Keratinocyte (primary cell): ENCODE data around the gene RAVER1. TPM values are rescaled to one million over a fixed set of nuclear protein-coding genes. Genes with fewer than 3 reads are reported as not detected.

Experiments
- DNase-seq: peaks from one replicate; pipeline ENCODE4 v3.0.0-alpha.2; 2011; ENCODE audit warnings: low read depth, missing footprints, low spot score
- FAIRE-seq: peaks from 2 replicates; lab custom pipeline; 2011; peaks lifted over from hg19 to GRCh38; lab: Jason Lieb, UNC
- H2AFZ ChIP-seq: 2 replicates; pipeline ENCODE4 v1.6.0; 2012; ENCODE audit warnings: low read length, control low read depth, inconsistent platforms; ENCODE audit not compliant: control insufficient read depth
- H3K27ac ChIP-seq: 2 replicates; pipeline ENCODE4 v1.5.1; 2011; ENCODE audit warnings: low read length; ENCODE audit not compliant: control insufficient read depth, insufficient read depth
- H3K27me3 ChIP-seq: 3 replicates; pipeline ENCODE4 v1.6.0; 2011; ENCODE audit warnings: low read length; ENCODE audit not compliant: control insufficient read depth, insufficient read depth; ENCODE audit errors: extremely low read depth
- H3K36me3 ChIP-seq, 2 experiments: 2 replicates in 1 of 2; 3 replicates in 1 of 2; pipeline ENCODE4 v1.5.1; 2011; ENCODE audit warnings: low read length in 2 of 2, mild to moderate bottlenecking in 1 of 2; ENCODE audit not compliant: control insufficient read depth in 2 of 2, insufficient read depth in 2 of 2; ENCODE audit errors: extremely low read depth in 1 of 2
- H3K4me1 ChIP-seq: 3 replicates; pipeline ENCODE4 v1.5.1; 2011; ENCODE audit warnings: low read length; ENCODE audit not compliant: control insufficient read depth, insufficient read depth; ENCODE audit errors: extremely low read depth
- H3K4me2 ChIP-seq: 3 replicates; pipeline ENCODE4 v1.6.0; 2011; ENCODE audit warnings: low read depth, low read length; ENCODE audit not compliant: control insufficient read depth, insufficient read depth; ENCODE audit errors: extremely low read depth
- H3K4me3 ChIP-seq, 3 experiments: fragments of 200-600 bp in 1 of 3; sonication (generic) in 1 of 3; 2 replicates in 2 of 3; 3 replicates in 1 of 3; pipeline ENCODE4 v1.5.1; 2011 to 2016; ENCODE audit warnings: low read length in 3 of 3, mild to moderate bottlenecking in 3 of 3, control low read depth in 2 of 3, inconsistent platforms in 1 of 3, low read depth in 1 of 3, mixed read lengths in 1 of 3, mixed run types in 1 of 3, moderate library complexity in 1 of 3; ENCODE audit not compliant: control insufficient read depth in 2 of 3, insufficient read depth in 2 of 3; ENCODE audit errors: extremely low read depth in 1 of 3
- H3K79me2 ChIP-seq: 2 replicates; pipeline ENCODE4 v1.6.0; 2012; ENCODE audit warnings: low read length; ENCODE audit not compliant: control insufficient read depth, insufficient read depth
- H3K9ac ChIP-seq: 3 replicates; pipeline ENCODE4 v1.6.0; 2011; ENCODE audit warnings: low read length; ENCODE audit not compliant: control insufficient read depth, insufficient read depth; ENCODE audit errors: extremely low read depth
- H3K9me1 ChIP-seq: 3 replicates; pipeline ENCODE4 v1.6.0; 2011; ENCODE audit warnings: low read length; ENCODE audit not compliant: control insufficient read depth, insufficient read depth; ENCODE audit errors: extremely low read depth
- H3K9me3 ChIP-seq: 2 replicates; pipeline ENCODE4 v1.5.1; 2012; ENCODE audit warnings: low read depth, low read length; ENCODE audit not compliant: control insufficient read depth
- H4K20me1 ChIP-seq: 3 replicates; pipeline ENCODE4 v1.6.0; 2011; ENCODE audit warnings: low read length; ENCODE audit not compliant: control insufficient read depth, insufficient read depth; ENCODE audit errors: extremely low read depth
- EZH2 ChIP-seq: IDR thresholded peaks from one replicate; pipeline ENCODE4 v1.6.1; 2012; ENCODE audit warnings: inconsistent platforms, mild to moderate bottlenecking, low read length, moderate library complexity
- dilution Hi-C: fragments of 300-500 bp; cut with MboI; formaldehyde crosslinking; loops from one replicate; pipeline ENCODE4 v1.7.0; 2020; ENCODE audit warnings: low sequenced_read_pairs; ENCODE audit not compliant: extremely low pct_ligation_motif_present
- polyA plus RNA-seq, 5 experiments: library from polyadenylated mRNA; depleted of rRNA in 3 of 5; stranded (reverse) in 3 of 5; stranded (forward) in 1 of 5; unstranded in 1 of 5; fragments of >200 nt; gene quantifications; 1 replicate in 1 of 5; 2 replicates in 3 of 5; 3 replicates in 1 of 5; pipeline versions ENCODE4 v1.2.1 to v1.2.3, GENCODE V29; 2011 to 2012; ENCODE audit warnings: missing spikeins in 2 of 5, low read depth in 1 of 5, low replicate concordance in 1 of 5
- TF ChIP-seq, protein P1 (sequence below), 3 experiments: IDR thresholded peaks in 1 of 3; conservative IDR thresholded peaks in 1 of 3; optimal IDR thresholded peaks in 1 of 3; 2 replicates in 2 of 3; 3 replicates in 1 of 3; pipeline versions ENCODE3 to v1.5.1; 2011; ENCODE audit warnings: low read length in 3 of 3, mild to moderate bottlenecking in 3 of 3, moderate library complexity in 2 of 3, control low read depth in 1 of 3, inconsistent platforms in 1 of 3; ENCODE audit not compliant: insufficient read depth in 2 of 3; ENCODE audit errors: extremely low read depth in 1 of 3

The RAVER1 gene
- polyA plus RNA-seq, 1 donor (not counting 4 experiments of a cell fraction or from before 2014, with no cell fraction given) = 0.84 TPM

DNA sequence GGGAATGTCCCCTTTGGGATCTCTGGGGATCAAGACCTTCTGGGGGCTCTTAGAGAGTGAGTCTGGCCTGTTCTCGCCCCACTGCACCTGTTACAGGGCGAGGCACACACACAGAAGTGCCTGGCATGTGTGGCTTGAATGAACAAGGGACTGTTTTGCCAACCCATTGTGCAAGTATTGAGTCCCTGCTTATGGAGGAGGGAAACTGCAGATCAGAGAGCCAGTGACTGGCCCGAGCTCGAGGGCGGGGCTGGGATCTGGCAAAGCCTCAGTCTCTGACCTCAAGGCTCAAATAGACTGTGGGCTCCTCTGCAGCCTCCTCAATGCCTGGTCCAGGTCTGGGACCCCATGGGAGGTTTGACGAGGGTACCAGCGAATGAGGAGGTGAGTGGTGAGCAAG, 5.5 kb downstream of the RAVER1 start:
- Histone ChIP-seq H4K20me1 (no peaks in the 10 kb centered on the region), H3K9me3 (no peaks in the 10 kb centered on the region), H3K9me1 (no peaks in the 10 kb centered on the region), H3K27ac (no peak overlapping the region), H2AFZ (no peak overlapping the region), H3K9ac (no peak overlapping the region), H3K4me2 (no peak overlapping the region), H3K4me1 (peaks cover 8% of the 10 kb centered on the region), H3K79me2 (peaks cover 33% of the 10 kb centered on the region), H3K4me3 (no peak overlapping the region), H3K36me3 (peaks cover 23 to 36% of the 10 kb centered on the region in 2 experiments), H3K27me3 (no peaks in the 10 kb centered on the region)
- dilution Hi-C loops = no loop called here
- no peak for FAIRE-seq
- TF ChIP-seq EZH2 = no peak
- TF ChIP-seq, protein P1, sequence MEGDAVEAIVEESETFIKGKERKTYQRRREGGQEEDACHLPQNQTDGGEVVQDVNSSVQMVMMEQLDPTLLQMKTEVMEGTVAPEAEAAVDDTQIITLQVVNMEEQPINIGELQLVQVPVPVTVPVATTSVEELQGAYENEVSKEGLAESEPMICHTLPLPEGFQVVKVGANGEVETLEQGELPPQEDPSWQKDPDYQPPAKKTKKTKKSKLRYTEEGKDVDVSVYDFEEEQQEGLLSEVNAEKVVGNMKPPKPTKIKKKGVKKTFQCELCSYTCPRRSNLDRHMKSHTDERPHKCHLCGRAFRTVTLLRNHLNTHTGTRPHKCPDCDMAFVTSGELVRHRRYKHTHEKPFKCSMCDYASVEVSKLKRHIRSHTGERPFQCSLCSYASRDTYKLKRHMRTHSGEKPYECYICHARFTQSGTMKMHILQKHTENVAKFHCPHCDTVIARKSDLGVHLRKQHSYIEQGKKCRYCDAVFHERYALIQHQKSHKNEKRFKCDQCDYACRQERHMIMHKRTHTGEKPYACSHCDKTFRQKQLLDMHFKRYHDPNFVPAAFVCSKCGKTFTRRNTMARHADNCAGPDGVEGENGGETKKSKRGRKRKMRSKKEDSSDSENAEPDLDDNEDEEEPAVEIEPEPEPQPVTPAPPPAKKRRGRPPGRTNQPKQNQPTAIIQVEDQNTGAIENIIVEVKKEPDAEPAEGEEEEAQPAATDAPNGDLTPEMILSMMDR (optimal IDR thresholded peaks at IDR 0.05 in 1 of 3, IDR thresholded peaks at IDR 0.05 in 1 of 3, conservative IDR thresholded peaks at IDR 0.05 in 1 of 3; ENCODE audit: extremely low read depth in 1 of 3, insufficient read depth in 2 of 3, low read length in 3 of 3) = no peak
- no peak for DNase-seq

DNA sequence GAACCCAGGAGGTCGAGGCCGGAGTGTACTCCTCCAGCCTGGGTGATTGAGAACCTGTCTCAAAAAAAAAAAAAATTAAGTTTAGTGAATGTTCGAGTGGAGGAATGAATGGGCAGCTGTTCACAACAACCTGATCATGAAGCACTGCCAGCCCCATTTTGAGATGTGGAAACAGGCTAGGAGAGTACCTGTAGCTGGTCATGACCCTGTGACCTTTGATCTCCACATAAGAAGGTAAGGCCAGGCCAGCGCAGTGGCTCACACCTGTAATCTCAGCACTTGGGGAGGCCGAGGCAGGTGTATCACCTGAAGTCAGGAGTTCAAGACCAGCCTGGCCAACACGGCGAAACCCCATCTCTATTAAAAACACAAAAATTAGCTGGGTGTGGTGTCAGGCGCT, 7.6 kb downstream of the RAVER1 start:
- DNase-seq (no peak), FAIRE-seq (no peak)
- Histone ChIP-seq H3K36me3 (peaks cover 23 to 43% of the 10 kb centered on the region in 2 experiments), H3K9ac (no peak overlapping the region), H3K9me3 (no peaks in the 10 kb centered on the region), H3K27me3 (no peaks in the 10 kb centered on the region), H3K4me1 (no peaks in the 10 kb centered on the region), H3K4me3 (no peak overlapping the region), H3K79me2 (peaks cover 16% of the 10 kb centered on the region), H4K20me1 (no peaks in the 10 kb centered on the region), H3K9me1 (no peaks in the 10 kb centered on the region), H3K27ac (no peak overlapping the region), H2AFZ (no peak overlapping the region), H3K4me2 (no peak overlapping the region)
- TF ChIP-seq EZH2 = no peak
- TF ChIP-seq, protein P1 (optimal IDR thresholded peaks at IDR 0.05 in 1 of 3, IDR thresholded peaks at IDR 0.05 in 1 of 3, conservative IDR thresholded peaks at IDR 0.05 in 1 of 3; ENCODE audit: extremely low read depth in 1 of 3, insufficient read depth in 2 of 3, low read length in 3 of 3) = no peak
- dilution Hi-C loops = no loop called here
